GM12878 (cell line): ENCODE data around the gene TPBGL. TPM values are rescaled to one million over a fixed set of nuclear protein-coding genes. Genes with fewer than 3 reads are reported as not detected.

Source experiments
- ATAC-seq: fragments of 200-7000 bp; cut with Tn5 transposase; 3 replicates; pipeline ENCODE4 v1.9.1; 2020; ENCODE audit warnings: mild to moderate bottlenecking, moderate library complexity
- BruUV-seq: library from RNA; stranded (reverse); fragments of 400-500 nt; replicated peaks from 2 replicates; lab custom pipeline; 2021; lab: Mats Ljungman, UMichigan
- CTCF ChIA-PET: fragments of 300-600 bp; sonication (Branson Sonifier 250); formaldehyde crosslinking; extraction: SDS; loops from one replicate; lab custom pipeline; 2021; ENCODE audit warnings: inconsistent platforms; lab: Yijun Ruan, JAX
- POLR2A ChIA-PET: fragments of 350-600 bp; formaldehyde crosslinking; extraction: SDS; loops from one replicate; lab custom pipeline; 2021; ENCODE audit warnings: inconsistent platforms; lab: Charles Lee
- RAD21 ChIA-PET: fragments of 300-600 bp; sonication (Branson Sonifier 250); formaldehyde crosslinking; loops from one replicate; lab custom pipeline; 2023; ENCODE audit warnings: antibody characterized with exemption; ENCODE audit not compliant: unreplicated experiment; lab: Charles Lee
- SMC1A ChIA-PET: fragments of 300-600 bp; sonication (Branson Sonifier 250); formaldehyde crosslinking; loops from one replicate; lab custom pipeline; 2023; ENCODE audit not compliant: unreplicated experiment, uncharacterized antibody; lab: Charles Lee
- DNase-seq: peaks from one replicate; pipeline ENCODE4 v3.0.0-alpha.2; 2011; ENCODE audit warnings: low read depth, low spot score
- FAIRE-seq: peaks from 3 replicates; lab custom pipeline; 2011; peaks lifted over from hg19 to GRCh38; lab: Jason Lieb, UNC
- H2AFZ ChIP-seq: 2 replicates; pipeline ENCODE4 v1.6.0; 2011; ENCODE audit warnings: low read depth, low read length, control low read depth; ENCODE audit not compliant: control insufficient read depth
- H3K27ac ChIP-seq: 2 replicates; pipeline ENCODE4 v1.5.1; 2011; ENCODE audit warnings: control low read depth; ENCODE audit not compliant: control insufficient read depth, insufficient read depth
- H3K27me3 ChIP-seq, 2 experiments: replicated peaks in 1 of 2; 2 replicates each; pipeline versions ENCODE4 v1.6.0 to v1.6.1; 2011; ENCODE audit warnings: low read length in 1 of 2; ENCODE audit not compliant: control insufficient read depth in 2 of 2, insufficient read depth in 2 of 2
- H3K36me3 ChIP-seq, 2 experiments: 2 replicates each; pipeline ENCODE4 v1.5.1; 2011; ENCODE audit warnings: low read length in 1 of 2; ENCODE audit not compliant: control insufficient read depth in 2 of 2, insufficient read depth in 2 of 2
- H3K4me1 ChIP-seq: 2 replicates; pipeline ENCODE4 v1.6.1; 2011; ENCODE audit warnings: mild to moderate bottlenecking, low read length, moderate library complexity, mixed read lengths; ENCODE audit not compliant: control insufficient read depth, insufficient read depth
- H3K4me2 ChIP-seq: 2 replicates; pipeline ENCODE4 v1.6.0; 2011; ENCODE audit warnings: control low read depth; ENCODE audit not compliant: control insufficient read depth, insufficient read depth
- H3K4me3 ChIP-seq: fragments of 200-600 bp; sonication (generic); 2 replicates; pipeline ENCODE4 v1.5.1; 2016
- H3K79me2 ChIP-seq: 2 replicates; pipeline ENCODE4 v1.6.0; 2011; ENCODE audit warnings: low read length; ENCODE audit not compliant: control insufficient read depth, insufficient read depth
- H3K9ac ChIP-seq: 2 replicates; pipeline ENCODE4 v1.8.0; 2011; ENCODE audit warnings: low read length, control low read depth, mixed read lengths; ENCODE audit not compliant: control insufficient read depth, insufficient read depth
- H3K9me3 ChIP-seq: replicated peaks from 3 replicates; pipeline ENCODE4 v1.5.1; 2011; ENCODE audit warnings: mild to moderate bottlenecking, low read length; ENCODE audit not compliant: control insufficient read depth, insufficient read depth
- H4K20me1 ChIP-seq: 2 replicates; pipeline ENCODE4 v1.6.0; 2011; ENCODE audit not compliant: control insufficient read depth, insufficient read depth
- CBFB ChIP-seq: IDR thresholded peaks from 2 replicates; pipeline ENCODE4 v1.6.1; 2016; ENCODE audit warnings: antibody characterized with exemption, low read depth
- CHD2 ChIP-seq: IDR thresholded peaks from 2 replicates; pipeline ENCODE4 v1.6.1; 2011; ENCODE audit warnings: low read depth, low read length, improper control_type of control experiment, borderline replicate concordance
- CHD4 ChIP-seq: fragments of 200-600 bp; sonication (generic); IDR thresholded peaks from 2 replicates; pipeline ENCODE4 v1.6.1; 2016; ENCODE audit warnings: mild to moderate bottlenecking
- E2F8 ChIP-seq: fragments of 450-650 bp; IDR thresholded peaks from 2 replicates; pipeline ENCODE4 v1.6.1; 2018; ENCODE audit warnings: mild to moderate bottlenecking, low read depth, moderate library complexity; ENCODE audit not compliant: partially characterized antibody
- EZH2 ChIP-seq: IDR thresholded peaks from 2 replicates; pipeline ENCODE4 v1.6.1; 2012; ENCODE audit warnings: low read depth, mild to moderate bottlenecking, control low read depth, inconsistent platforms, low read length, borderline replicate concordance; ENCODE audit not compliant: control insufficient read depth
- HSF1 ChIP-seq: fragments of 150-350 bp; IDR thresholded peaks from 2 replicates; pipeline ENCODE4 v1.6.1; 2014; ENCODE audit warnings: mild to moderate bottlenecking, low read depth, low read length
- MAX ChIP-seq: IDR thresholded peaks from 2 replicates; pipeline ENCODE4 v1.6.1; 2012; ENCODE audit warnings: low read depth, low read length, improper control_type of control experiment
- PML ChIP-seq: IDR thresholded peaks from 2 replicates; pipeline ENCODE4 v1.6.1; 2012; ENCODE audit warnings: low read length, inconsistent platforms
- RBBP5 ChIP-seq: fragments of 200-600 bp; sonication (generic); conservative IDR thresholded peaks from 2 replicates; pipeline ENCODE4 v1.6.1; 2016
- RELA ChIP-seq: fragments of 450-650 bp; IDR thresholded peaks from 2 replicates; pipeline ENCODE4 v1.8.0; 2014; ENCODE audit warnings: borderline replicate concordance; ENCODE audit not compliant: partially characterized antibody
- SIX5 ChIP-seq: IDR thresholded peaks from 2 replicates; pipeline ENCODE4 v1.6.1; 2011; ENCODE audit warnings: mild to moderate bottlenecking, low read depth, low read length, moderate library complexity; ENCODE audit not compliant: severe bottlenecking
- TBL1XR1 ChIP-seq: IDR thresholded peaks from 2 replicates; pipeline ENCODE4 v1.6.1; 2012; ENCODE audit warnings: low read depth, low read length, improper control_type of control experiment
- TCF12 ChIP-seq: IDR thresholded peaks from 2 replicates; pipeline ENCODE4 v1.6.1; 2011; ENCODE audit warnings: low read depth, mild to moderate bottlenecking, low read length
- USF1 ChIP-seq: IDR thresholded peaks from 2 replicates; pipeline ENCODE4 v1.6.1; 2011; ENCODE audit warnings: borderline replicate concordance, low read depth, mild to moderate bottlenecking, moderate library complexity, mixed read lengths, low read length; ENCODE audit not compliant: insufficient read depth; ENCODE audit errors: extremely low read length
- USF2 ChIP-seq: IDR thresholded peaks from 2 replicates; pipeline ENCODE4 v1.6.1; 2011; ENCODE audit warnings: low read depth, low read length, improper control_type of control experiment, borderline replicate concordance
- ZSCAN29 ChIP-seq: fragments of 450-650 bp; IDR thresholded peaks from 2 replicates; pipeline ENCODE4 v1.6.1; 2017; ENCODE audit warnings: mild to moderate bottlenecking, moderate library complexity
- WGBS: methylation state at CpG from one replicate; pipeline ENCODE4 v1.1.6; 2016; ENCODE audit warnings: low lambda C conversion rate; ENCODE audit not compliant: insufficient replicate concordance, insufficient coverage; ENCODE audit errors: missing lambda C conversion rate; 5-methylcytosine and 5-hydroxymethylcytosine counted together
- in situ Hi-C: fragments of 300-500 bp; cut with MboI; formaldehyde crosslinking; loops from 9 replicates; pipeline ENCODE4 v1.14.3; 2018; ENCODE audit warnings: mixed read lengths
- intact Hi-C: fragments of 100-400 bp; cut with micrococcal nuclease; formaldehyde crosslinking; loops from one replicate; pipeline ENCODE4 v1.14.2; 2022; ENCODE audit not compliant: unreplicated experiment
- polyA plus RNA-seq, 11 experiments: library from polyadenylated mRNA; depleted of rRNA in 4 of 11; unstranded in 6 of 11; stranded (reverse) in 5 of 11; fragments of >200 nt; fragmentation: Nextera tagmentation in 4 of 11; fragmentation: Illumina TruSeq in 1 of 11; extraction: Ambion mirVana in 4 of 11; extraction: Trizol in 1 of 11; gene quantifications; 1 replicate in 1 of 11; 2 replicates in 10 of 11; pipeline versions ENCODE4 v1.2.1 to v1.2.3, GENCODE V29; 2011 to 2016; ENCODE audit warnings: inconsistent platforms in 2 of 11, missing spikeins in 2 of 11, low read depth in 1 of 11
- total RNA-seq, 4 experiments: library from RNA; depleted of rRNA in 3 of 4; stranded (reverse); fragments of >200 nt in 3 of 4; fragmentation: Illumina TruSeq in 1 of 4; extraction: Trizol in 1 of 4; gene quantifications; 2 replicates each; pipeline versions ENCODE4 v1.2.1 to v1.2.3, GENCODE V29; 2013 to 2021

The TPBGL gene
- total and polyA plus RNA-seq, 10 of the 15 experiments (the other 5 are each of a cell fraction or from before 2014, with no cell fraction given): not detected

GRCh38 chr11:75264971-75265370 is 24.4 kb downstream of the TPBGL start:
- 0 out of 2 replicates have a peak, but pooled peaks cover 2% of the 10 kb centered on the region for H4K20me1 ChIP-seq
- CTCF ChIA-PET: interaction anchor here (0.9 to 1.4 kb wide), 5 partner anchors 16 to 123 kb away, joined by 3 to 6 read pairs (median 3); no protein-coding TSS in a partner anchor

More at GRCh38 chr11:75264971-75265370, 24.4 kb downstream of the TPBGL start:
- Histone ChIP-seq H3K4me1 (no peaks in the 10 kb centered on the region), H3K4me2 (no peak overlapping the region), H3K4me3 (no peak overlapping the region), H2AFZ (no peak overlapping the region), H3K9ac (no peak overlapping the region), H3K36me3 (no peaks in the 10 kb centered on the region), H3K27ac (no peak overlapping the region), H3K79me2 (no peaks in the 10 kb centered on the region), H3K27me3 (no peaks in the 10 kb centered on the region), H3K9me3 (no peaks in the 10 kb centered on the region)
- FAIRE-seq (no peak), DNase-seq (no peak), ATAC-seq (no peak)
- POLR2A ChIA-PET: no interaction called here
- TF ChIP-seq E2F8 (no peak), TCF12 (no peak), TBL1XR1 (no peak), SIX5 (no peak), RELA (no peak), PML (no peak), ZSCAN29 (no peak), HSF1 (no peak), CHD2 (no peak), EZH2 (no peak), MAX (no peak), CHD4 (no peak), RBBP5 (no peak), USF1 (no peak), USF2 (no peak), CBFB (no peak)
- in situ Hi-C loops (no loop called here), intact Hi-C loops (no loop called here)
- SMC1A ChIA-PET: no interaction called here
- WGBS: 39% methylated on average over 6 of the region's 6 CpGs
- no TSS peak for BruUV-seq
- RAD21 ChIA-PET: no interaction called here
